NCI-H226 (cell line): ENCODE measurements around the gene CTSK.

Experiments
- DNase-seq: peaks from one replicate; pipeline ENCODE4 v3.0.0-alpha.2; 2015

CTSK gene

GRCh38 chr1:150751443-150751842 is 56.6 kb downstream of the CTSK start:
- DNase-seq: no peak

GRCh38 chr1:150749720-150750311 is 58.2 kb downstream of the CTSK start:
- DNase-seq: no peak

GRCh38 chr1:150748878-150749719 is 59.0 kb downstream of the CTSK start:
- DNase-seq: no peak
